ENCODE results near the gene TIMM13.

TIMM13 gene

GRCh38 chr19:2434721-2435265 lies 7.4 kb upstream of the TIMM13 start:
- no peak overlapping the region for H3K9ac ChIP-seq (ENCODE audit: low read depth, low read length)
- H3K9me3 ChIP-seq (ENCODE audit: control insufficient read depth, insufficient read depth, low read length): no peaks in the 10 kb centered on the region
- peaks cover 51% of the 10 kb centered on the region for H3K36me3 ChIP-seq (ENCODE audit: control insufficient read depth, insufficient read depth, low read length)
- no peaks in the 10 kb centered on the region for H3K4me1 ChIP-seq (ENCODE audit: control insufficient read depth, insufficient read depth, low read length)
- no peak overlapping the region for H3K4me3 ChIP-seq (ENCODE audit: low read depth, low read length)
- no peaks in the 10 kb centered on the region for H3K27me3 ChIP-seq (ENCODE audit: control insufficient read depth, insufficient read depth, low read length)

GRCh38 chr19:2434267-2434666 lies 6.9 kb upstream of the TIMM13 start:
- Histone ChIP-seq H3K36me3 (ENCODE audit: control insufficient read depth, insufficient read depth, low read length) (peaks cover 55% of the 10 kb centered on the region), H3K4me1 (ENCODE audit: control insufficient read depth, insufficient read depth, low read length) (no peaks in the 10 kb centered on the region), H3K9me3 (ENCODE audit: control insufficient read depth, insufficient read depth, low read length) (no peaks in the 10 kb centered on the region), H3K9ac (ENCODE audit: low read depth, low read length) (no peak overlapping the region), H3K27me3 (ENCODE audit: control insufficient read depth, insufficient read depth, low read length) (no peaks in the 10 kb centered on the region), H3K4me3 (ENCODE audit: low read depth, low read length) (no peak overlapping the region)

GRCh38 chr19:2433854-2434253 lies 6.5 kb upstream of the TIMM13 start:
- no peak overlapping the region for H3K9ac ChIP-seq (ENCODE audit: low read depth, low read length)
- peaks cover 55% of the 10 kb centered on the region for H3K36me3 ChIP-seq (ENCODE audit: control insufficient read depth, insufficient read depth, low read length)
- H3K4me1 ChIP-seq (ENCODE audit: control insufficient read depth, insufficient read depth, low read length): no peaks in the 10 kb centered on the region
- H3K27me3 ChIP-seq (ENCODE audit: control insufficient read depth, insufficient read depth, low read length): no peaks in the 10 kb centered on the region
- no peak overlapping the region for H3K4me3 ChIP-seq (ENCODE audit: low read depth, low read length)
- H3K9me3 ChIP-seq (ENCODE audit: control insufficient read depth, insufficient read depth, low read length): no peaks in the 10 kb centered on the region

GRCh38 chr19:2432131-2432848 lies 4.9 kb upstream of the TIMM13 start:
- H3K36me3 ChIP-seq (ENCODE audit: control insufficient read depth, insufficient read depth, low read length): peaks cover 44% of the 10 kb centered on the region
- H3K27me3 ChIP-seq (ENCODE audit: control insufficient read depth, insufficient read depth, low read length): no peaks in the 10 kb centered on the region
- H3K4me1 ChIP-seq (ENCODE audit: control insufficient read depth, insufficient read depth, low read length): peaks cover 3% of the 10 kb centered on the region
- H3K9ac ChIP-seq (ENCODE audit: low read depth, low read length): no peak overlapping the region
- H3K4me3 ChIP-seq (ENCODE audit: low read depth, low read length): no peak overlapping the region
- H3K9me3 ChIP-seq (ENCODE audit: control insufficient read depth, insufficient read depth, low read length): no peaks in the 10 kb centered on the region

- Histone ChIP-seq H3K4me1 (ENCODE audit: control insufficient read depth, insufficient read depth, low read length) (peaks cover 3% of the 10 kb centered on the region), H3K9me3 (ENCODE audit: control insufficient read depth, insufficient read depth, low read length) (no peaks in the 10 kb centered on the region), H3K4me3 (ENCODE audit: low read depth, low read length) (no peak overlapping the region), H3K36me3 (ENCODE audit: control insufficient read depth, insufficient read depth, low read length) (peaks cover 42% of the 10 kb centered on the region), H3K9ac (ENCODE audit: low read depth, low read length) (no peak overlapping the region), H3K27me3 (ENCODE audit: control insufficient read depth, insufficient read depth, low read length) (no peaks in the 10 kb centered on the region)
Observed at GRCh38 chr19:2431318-2432055, 4.1 kb upstream of the TIMM13 start.

- H3K4me1 ChIP-seq (ENCODE audit: control insufficient read depth, insufficient read depth, low read length): peaks cover 8% of the 10 kb centered on the region
- peaks cover 47% of the 10 kb centered on the region for H3K36me3 ChIP-seq (ENCODE audit: control insufficient read depth, insufficient read depth, low read length)
Observed at GRCh38 chr19:2429917-2430535, 2.6 kb upstream of the TIMM13 start.

GRCh38 chr19:2428756-2429711 lies 1.6 kb upstream of the TIMM13 start:
- Histone ChIP-seq H3K4me1 (ENCODE audit: control insufficient read depth, insufficient read depth, low read length) (peaks cover 8% of the 10 kb centered on the region), H3K27me3 (ENCODE audit: control insufficient read depth, insufficient read depth, low read length) (no peaks in the 10 kb centered on the region), H3K9ac (ENCODE audit: low read depth, low read length) (peak overlapping the region; percentile 65), H3K4me3 (ENCODE audit: low read depth, low read length) (peak overlapping the region; percentile 89), H3K36me3 (ENCODE audit: control insufficient read depth, insufficient read depth, low read length) (peaks cover 37% of the 10 kb centered on the region), H3K9me3 (ENCODE audit: control insufficient read depth, insufficient read depth, low read length) (no peaks in the 10 kb centered on the region)

More at GRCh38 chr19:2429917-2430535, 2.6 kb upstream of the TIMM13 start:
- no peak overlapping the region for H3K4me3 ChIP-seq (ENCODE audit: low read depth, low read length)
- no peaks in the 10 kb centered on the region for H3K9me3 ChIP-seq (ENCODE audit: control insufficient read depth, insufficient read depth, low read length)
- no peaks in the 10 kb centered on the region for H3K27me3 ChIP-seq (ENCODE audit: control insufficient read depth, insufficient read depth, low read length)
- H3K9ac ChIP-seq (ENCODE audit: low read depth, low read length): no peak overlapping the region

GRCh38 chr19:2428321-2428690 lies 920 bp upstream of the TIMM13 start:
- Histone ChIP-seq H3K27me3 (ENCODE audit: control insufficient read depth, insufficient read depth, low read length) (no peaks in the 10 kb centered on the region), H3K9me3 (ENCODE audit: control insufficient read depth, insufficient read depth, low read length) (no peaks in the 10 kb centered on the region), H3K36me3 (ENCODE audit: control insufficient read depth, insufficient read depth, low read length) (peaks cover 32% of the 10 kb centered on the region), H3K9ac (ENCODE audit: low read depth, low read length) (peak overlapping the region; percentile 65), H3K4me3 (ENCODE audit: low read depth, low read length) (peak overlapping the region; percentile 89), H3K4me1 (ENCODE audit: control insufficient read depth, insufficient read depth, low read length) (peaks cover 8% of the 10 kb centered on the region)

- Histone ChIP-seq H3K4me1 (ENCODE audit: control insufficient read depth, insufficient read depth, low read length) (peaks cover 8% of the 10 kb centered on the region), H3K27me3 (ENCODE audit: control insufficient read depth, insufficient read depth, low read length) (no peaks in the 10 kb centered on the region), H3K9me3 (ENCODE audit: control insufficient read depth, insufficient read depth, low read length) (no peaks in the 10 kb centered on the region), H3K9ac (ENCODE audit: low read depth, low read length) (peak overlapping the region; percentile 99), H3K36me3 (ENCODE audit: control insufficient read depth, insufficient read depth, low read length) (peaks cover 24% of the 10 kb centered on the region), H3K4me3 (ENCODE audit: low read depth, low read length) (peak overlapping the region; percentile 89)
Observed at GRCh38 chr19:2426611-2427428, 566 bp downstream of the TIMM13 start.

- peaks cover 8% of the 10 kb centered on the region for H3K4me1 ChIP-seq (ENCODE audit: control insufficient read depth, insufficient read depth, low read length)
- peak overlapping the region; percentile 89 for H3K4me3 ChIP-seq (ENCODE audit: low read depth, low read length)
- H3K9me3 ChIP-seq (ENCODE audit: control insufficient read depth, insufficient read depth, low read length): no peaks in the 10 kb centered on the region
- peaks cover 15% of the 10 kb centered on the region for H3K36me3 ChIP-seq (ENCODE audit: control insufficient read depth, insufficient read depth, low read length)
- H3K27me3 ChIP-seq (ENCODE audit: control insufficient read depth, insufficient read depth, low read length): no peaks in the 10 kb centered on the region
- H3K9ac ChIP-seq (ENCODE audit: low read depth, low read length): peak overlapping the region; percentile 99
Observed at GRCh38 chr19:2425622-2426581, 1.5 kb downstream of the TIMM13 start.
